Peyer's patch (tissue), 4 donors: ENCODE results near the gene MSH5.

Experiments
- CTCF ChIP-seq, 6 experiments: fragments of 450-650 bp in 4 of 6; fragments of 200-600 bp in 2 of 6; sonication (generic) in 1 of 6; IDR thresholded peaks; one replicate each; pipeline ENCODE4 v1.5.1; 2017 to 2019; ENCODE audit warnings: antibody characterized with exemption in 6 of 6, mild to moderate bottlenecking in 3 of 6, moderate library complexity in 1 of 6
- POLR2A ChIP-seq, 2 donors: fragments of 450-650 bp; IDR thresholded peaks; one replicate each; pipeline ENCODE4 v1.5.1; 2017; ENCODE audit warnings: antibody characterized with exemption in 2 of 2, mild to moderate bottlenecking in 2 of 2, moderate library complexity in 2 of 2

GRCh38 chr6:31732029-31732428 lies 7.8 kb upstream of the MSH5 start:
- TF ChIP-seq CTCF (IDR thresholded peaks at IDR 0.05): no peak
- TF ChIP-seq POLR2A (IDR thresholded peaks at IDR 0.05): no peak
